WERI-Rb-1 (cell line): ENCODE results near the gene RTRAF.

Source experiments
- DNase-seq: peaks from one replicate; pipeline ENCODE4 v3.0.0-alpha.2; 2020
- H3K27ac ChIP-seq: fragments of 250-450 bp; sonication (Bioruptor Pico); 2 replicates; pipeline ENCODE4 v1.5.1; 2020; ENCODE audit warnings: mild to moderate bottlenecking, moderate library complexity
- H3K27me3 ChIP-seq: fragments of 250-450 bp; sonication (Bioruptor Pico); 2 replicates; pipeline ENCODE4 v1.5.1; 2021; ENCODE audit warnings: mild to moderate bottlenecking, low read depth, moderate library complexity; ENCODE audit not compliant: insufficient read depth, severe bottlenecking
- H3K36me3 ChIP-seq: fragments of 250-450 bp; sonication (Bioruptor Pico); 2 replicates; pipeline ENCODE4 v1.5.1; 2020; ENCODE audit warnings: mild to moderate bottlenecking, moderate library complexity
- H3K4me3 ChIP-seq: 2 replicates; pipeline ENCODE4 v1.5.1; 2011; ENCODE audit warnings: low read depth, mild to moderate bottlenecking, control low read depth, low read length
- H3K9me3 ChIP-seq: fragments of 250-450 bp; sonication (Bioruptor Pico); 2 replicates; pipeline ENCODE4 v1.5.1; 2021; ENCODE audit warnings: mild to moderate bottlenecking, moderate library complexity; ENCODE audit not compliant: severe bottlenecking
- TF ChIP-seq, protein P1 (sequence below): IDR thresholded peaks from 2 replicates; pipeline ENCODE4 v1.5.1; 2011; ENCODE audit warnings: low read depth, mild to moderate bottlenecking, control low read depth, inconsistent platforms, low read length

Gene RTRAF

DNA sequence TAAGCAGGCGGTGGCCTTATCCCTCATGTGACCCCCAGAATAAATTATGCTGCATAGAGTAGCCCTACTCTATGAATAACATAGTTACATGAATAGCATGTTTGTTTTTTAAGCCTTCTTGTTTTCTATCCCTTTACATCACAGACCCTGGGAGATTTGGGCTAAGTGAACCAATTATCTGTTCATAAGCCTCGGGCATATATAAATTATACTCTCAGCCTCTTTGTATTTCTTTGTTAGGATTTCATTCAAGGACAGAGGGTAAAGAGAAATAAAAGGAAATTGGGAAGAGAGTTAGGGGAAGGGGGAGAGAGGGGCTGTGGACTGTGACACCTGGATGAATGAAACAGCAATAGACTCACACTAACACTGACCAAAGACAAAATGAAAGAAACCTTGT lies 35.3 kb upstream of the RTRAF start:
- no peak overlapping the region for H3K4me3 ChIP-seq
- TF ChIP-seq, protein P1, sequence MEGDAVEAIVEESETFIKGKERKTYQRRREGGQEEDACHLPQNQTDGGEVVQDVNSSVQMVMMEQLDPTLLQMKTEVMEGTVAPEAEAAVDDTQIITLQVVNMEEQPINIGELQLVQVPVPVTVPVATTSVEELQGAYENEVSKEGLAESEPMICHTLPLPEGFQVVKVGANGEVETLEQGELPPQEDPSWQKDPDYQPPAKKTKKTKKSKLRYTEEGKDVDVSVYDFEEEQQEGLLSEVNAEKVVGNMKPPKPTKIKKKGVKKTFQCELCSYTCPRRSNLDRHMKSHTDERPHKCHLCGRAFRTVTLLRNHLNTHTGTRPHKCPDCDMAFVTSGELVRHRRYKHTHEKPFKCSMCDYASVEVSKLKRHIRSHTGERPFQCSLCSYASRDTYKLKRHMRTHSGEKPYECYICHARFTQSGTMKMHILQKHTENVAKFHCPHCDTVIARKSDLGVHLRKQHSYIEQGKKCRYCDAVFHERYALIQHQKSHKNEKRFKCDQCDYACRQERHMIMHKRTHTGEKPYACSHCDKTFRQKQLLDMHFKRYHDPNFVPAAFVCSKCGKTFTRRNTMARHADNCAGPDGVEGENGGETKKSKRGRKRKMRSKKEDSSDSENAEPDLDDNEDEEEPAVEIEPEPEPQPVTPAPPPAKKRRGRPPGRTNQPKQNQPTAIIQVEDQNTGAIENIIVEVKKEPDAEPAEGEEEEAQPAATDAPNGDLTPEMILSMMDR, result no peak
- no peaks in the 10 kb centered on the region for H3K36me3 ChIP-seq
- no peaks in the 10 kb centered on the region for H3K27me3 ChIP-seq
- no peak for DNase-seq
- no peaks in the 10 kb centered on the region for H3K9me3 ChIP-seq
- no peak overlapping the region for H3K27ac ChIP-seq

DNA sequence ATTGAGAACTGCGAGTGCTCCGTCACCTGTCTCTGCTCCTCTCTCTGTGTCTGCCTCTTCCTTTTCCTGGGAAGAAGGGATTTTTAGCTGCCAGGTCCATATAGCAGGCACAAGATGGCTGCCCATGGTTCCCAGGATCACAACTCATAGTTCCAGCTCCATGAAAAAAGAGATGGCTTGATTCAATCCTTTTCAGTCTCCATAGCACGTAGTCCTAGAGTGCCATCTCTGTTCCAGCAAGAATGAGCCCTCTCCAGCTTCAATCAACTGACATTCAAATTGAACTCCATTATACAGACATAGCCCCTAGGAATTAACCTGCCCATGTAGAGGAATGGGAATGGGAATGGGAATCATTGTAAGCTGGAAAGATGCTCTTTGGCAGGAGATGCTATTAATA lies 34.7 kb upstream of the RTRAF start:
- no peak overlapping the region for H3K27ac ChIP-seq
- H3K9me3 ChIP-seq, result no peaks in the 10 kb centered on the region
- H3K4me3 ChIP-seq, result no peak overlapping the region
- TF ChIP-seq, protein P1, result no peak
- no peaks in the 10 kb centered on the region for H3K27me3 ChIP-seq
- DNase-seq, result no peak
- H3K36me3 ChIP-seq, result no peaks in the 10 kb centered on the region

DNA sequence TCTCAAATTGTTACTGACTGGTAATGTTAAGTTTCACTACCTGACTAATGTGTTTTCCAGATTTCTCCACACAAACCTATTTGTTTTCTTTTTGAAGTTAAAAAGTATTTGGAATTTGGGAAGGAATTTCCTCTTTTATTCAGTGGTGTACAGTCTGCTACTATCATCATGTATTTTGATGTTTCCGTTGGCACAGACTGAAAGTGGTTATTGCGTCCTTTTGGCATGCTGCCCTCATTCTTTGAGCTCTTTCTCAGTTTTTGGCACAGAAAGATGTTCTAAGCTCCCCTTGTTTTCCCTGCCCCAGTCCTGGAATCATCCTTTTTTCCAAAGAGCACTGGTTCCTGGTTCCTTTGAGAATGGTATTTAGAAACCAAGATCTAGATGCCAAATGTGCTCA lies 31.4 kb upstream of the RTRAF start:
- DNase-seq, result no peak
- Histone ChIP-seq H3K27me3 (no peaks in the 10 kb centered on the region), H3K36me3 (no peaks in the 10 kb centered on the region), H3K27ac (no peak overlapping the region), H3K9me3 (no peaks in the 10 kb centered on the region), H3K4me3 (no peak overlapping the region)
- TF ChIP-seq, protein P1, result no peak

DNA sequence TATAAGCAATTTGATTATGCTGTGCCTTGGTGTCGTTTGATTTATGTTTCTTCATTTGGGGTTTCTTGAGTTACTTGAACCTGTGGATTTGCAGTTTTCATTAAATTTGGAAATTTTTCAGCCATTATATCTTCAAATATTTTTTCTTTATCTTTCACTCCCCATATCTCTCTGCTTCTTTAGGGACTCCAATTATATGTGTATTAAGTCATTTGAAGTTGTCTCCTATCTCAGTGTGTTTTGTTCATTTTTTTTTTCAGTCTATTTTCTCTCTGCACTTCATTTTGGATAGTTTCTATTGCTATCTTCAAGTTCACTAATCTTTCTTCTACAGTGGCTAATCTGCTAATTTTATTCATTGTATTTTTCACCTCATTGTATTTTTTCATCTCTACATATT lies 29.4 kb upstream of the RTRAF start:
- no peaks in the 10 kb centered on the region for H3K36me3 ChIP-seq
- H3K27me3 ChIP-seq, result no peaks in the 10 kb centered on the region
- no peaks in the 10 kb centered on the region for H3K9me3 ChIP-seq
- DNase-seq, result no peak
- TF ChIP-seq, protein P1, result no peak
- H3K4me3 ChIP-seq, result no peak overlapping the region
- no peak overlapping the region for H3K27ac ChIP-seq

DNA sequence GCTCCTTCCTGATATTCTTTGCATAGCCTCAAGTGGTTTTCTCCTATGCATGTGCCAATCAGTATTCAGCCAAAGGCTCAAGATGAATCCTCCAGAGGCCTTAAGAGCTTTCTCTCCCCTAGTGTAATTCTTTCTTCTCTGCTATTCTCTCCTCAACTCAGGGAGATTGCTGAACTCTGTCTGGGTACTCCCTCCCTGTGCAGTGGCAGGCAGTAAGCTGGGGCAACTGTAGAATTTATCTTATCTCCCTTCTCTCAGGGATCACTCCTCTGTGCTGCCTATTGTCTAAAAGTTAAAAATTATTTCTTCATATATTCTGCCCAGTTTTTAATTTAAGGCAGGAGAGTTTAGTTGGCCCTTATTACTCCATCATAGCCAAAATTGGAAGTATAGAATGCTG lies 28.5 kb upstream of the RTRAF start:
- TF ChIP-seq, protein P1, result no peak
- Histone ChIP-seq H3K36me3 (no peaks in the 10 kb centered on the region), H3K9me3 (no peaks in the 10 kb centered on the region), H3K4me3 (no peak overlapping the region), H3K27me3 (no peaks in the 10 kb centered on the region), H3K27ac (no peak overlapping the region)
- no peak for DNase-seq

DNA sequence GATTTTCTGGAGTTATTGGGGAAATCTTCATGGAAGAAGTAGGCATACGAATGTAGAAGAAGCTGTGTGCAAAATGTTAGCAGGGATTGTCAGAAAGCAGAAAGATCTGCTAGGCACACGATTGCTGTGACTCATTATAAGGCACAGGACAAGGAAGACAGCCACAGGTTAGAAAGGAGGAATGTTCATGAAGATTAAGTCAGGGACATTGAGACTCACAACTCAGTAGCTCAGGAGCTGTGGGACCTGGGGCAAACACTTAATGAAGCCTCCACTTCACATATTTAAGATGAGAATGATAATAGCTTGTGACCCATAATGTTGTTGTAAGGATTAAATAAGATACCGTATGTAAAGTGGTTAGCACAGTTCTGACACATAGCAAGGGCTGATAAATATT lies 26.6 kb upstream of the RTRAF start:
- TF ChIP-seq, protein P1, result no peak
- Histone ChIP-seq H3K27ac (no peak overlapping the region), H3K4me3 (no peak overlapping the region), H3K36me3 (no peaks in the 10 kb centered on the region), H3K27me3 (no peaks in the 10 kb centered on the region), H3K9me3 (no peaks in the 10 kb centered on the region)
- no peak for DNase-seq
